Fibroblast of skin of left biceps (primary cell): ENCODE results near the gene FOXJ2.
"Not testable (repeated sequence)": the region's sequence is repeated elsewhere in the genome, so short reads cannot be mapped to it uniquely, and the experiment has no call there.

Source experiments
- DNase-seq, 2 experiments: peaks; one replicate each; pipeline ENCODE4 v3.0.0-alpha.2; 2013; ENCODE audit warnings: low read depth in 2 of 2

FOXJ2 gene

DNA sequence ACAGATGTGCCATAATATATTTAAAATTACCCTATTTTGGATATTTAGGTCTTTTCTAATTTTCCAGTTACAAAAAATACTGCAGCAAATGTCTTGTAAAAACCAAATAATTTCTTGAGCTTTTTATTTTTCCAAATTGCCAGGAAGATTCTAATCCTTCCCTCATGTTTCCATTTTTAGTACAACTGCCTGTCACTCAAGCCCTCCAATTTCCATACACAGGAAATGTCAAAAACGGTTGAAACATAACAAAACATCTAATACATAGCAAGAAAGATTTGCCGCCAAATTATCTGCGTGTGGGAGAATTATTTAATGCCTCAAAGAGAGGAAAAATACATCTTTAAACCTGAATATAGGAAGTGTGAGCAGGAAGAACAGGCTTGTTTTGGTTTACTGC, 2.3 kb upstream of the FOXJ2 start:
- no peak for DNase-seq

DNA sequence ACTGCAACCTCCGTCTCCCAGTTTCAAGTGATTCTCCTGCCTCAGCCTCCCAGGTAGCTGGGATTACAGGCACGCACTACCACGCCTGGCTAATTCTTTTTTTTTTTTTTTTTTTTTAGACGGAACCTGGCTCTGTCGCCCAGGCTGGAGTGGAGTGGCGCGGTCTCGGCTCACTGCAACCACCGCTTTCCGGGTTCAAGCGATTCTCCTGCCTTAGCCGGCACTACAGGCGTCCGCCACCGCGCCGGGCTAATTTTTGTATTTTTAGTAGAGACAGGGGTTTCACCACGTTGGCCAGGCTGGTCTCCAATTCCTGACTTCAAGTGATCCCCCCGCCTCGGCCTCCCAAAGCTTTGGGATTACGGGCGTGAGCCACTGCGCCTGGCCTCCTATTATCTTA, 1.5 kb upstream of the FOXJ2 start:
- not testable (repeated sequence) for DNase-seq

DNA sequence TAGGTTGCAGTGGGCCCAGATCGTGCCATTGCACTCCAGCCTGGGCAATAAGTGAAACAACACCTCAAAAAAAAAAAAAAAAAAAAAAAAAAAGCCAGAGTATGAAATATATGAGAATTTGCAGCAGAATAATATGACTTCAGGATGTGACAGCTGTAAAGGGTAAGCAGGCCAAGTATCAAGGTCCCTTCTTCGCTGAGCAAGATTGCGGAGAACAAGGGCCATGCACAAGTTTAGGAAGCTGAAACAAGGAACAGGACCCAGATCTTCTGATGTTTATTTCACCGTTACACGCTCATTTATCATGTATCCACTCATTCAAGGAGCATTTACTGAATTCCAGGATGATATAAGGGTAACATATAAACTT, 659 bp upstream of the FOXJ2 start:
- DNase-seq = no peak

DNA sequence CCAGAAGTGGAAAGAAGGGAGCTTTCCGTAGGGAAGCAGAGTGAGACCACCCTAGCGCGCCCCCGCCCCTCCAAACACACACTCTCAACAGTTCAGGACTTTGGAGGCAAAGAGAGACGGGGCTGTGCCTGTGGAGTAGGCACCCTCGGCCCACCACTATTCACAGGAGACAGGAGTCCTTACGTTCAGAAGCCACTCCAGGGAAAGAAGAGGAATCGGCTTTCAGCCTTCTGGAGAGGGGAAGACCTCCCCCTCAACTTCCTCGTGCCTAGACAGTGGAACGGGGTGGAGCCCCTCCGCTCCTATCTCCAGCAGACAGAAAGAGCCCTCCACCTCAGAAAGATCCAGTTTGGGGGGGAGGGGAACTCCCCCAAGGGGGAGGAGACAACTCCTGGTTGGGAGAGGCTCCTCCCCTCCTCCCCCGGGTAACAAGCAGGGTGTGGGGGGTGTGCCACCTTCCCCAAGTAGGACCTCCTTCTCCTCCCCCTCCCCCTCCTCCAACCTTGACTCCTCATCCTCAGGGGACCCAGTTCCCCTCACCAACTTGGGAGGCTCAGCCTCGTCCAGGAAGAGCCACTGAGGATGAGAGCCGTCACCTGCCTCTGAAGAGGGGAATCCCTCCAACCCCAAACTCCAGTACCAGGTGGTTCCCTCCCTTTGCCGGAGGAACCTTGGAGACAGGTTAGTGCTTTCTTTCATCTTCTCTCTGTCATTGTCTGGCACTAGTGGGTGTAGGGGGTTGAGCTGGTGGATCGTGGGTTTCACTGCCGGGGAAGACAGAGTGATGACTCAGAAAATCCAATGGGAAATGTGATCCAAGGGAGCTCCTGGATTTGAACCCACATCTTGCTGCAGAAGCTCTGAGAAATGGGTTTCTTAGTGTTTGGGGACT, 883 bp downstream of the FOXJ2 start:
- DNase-seq = no peak

DNA sequence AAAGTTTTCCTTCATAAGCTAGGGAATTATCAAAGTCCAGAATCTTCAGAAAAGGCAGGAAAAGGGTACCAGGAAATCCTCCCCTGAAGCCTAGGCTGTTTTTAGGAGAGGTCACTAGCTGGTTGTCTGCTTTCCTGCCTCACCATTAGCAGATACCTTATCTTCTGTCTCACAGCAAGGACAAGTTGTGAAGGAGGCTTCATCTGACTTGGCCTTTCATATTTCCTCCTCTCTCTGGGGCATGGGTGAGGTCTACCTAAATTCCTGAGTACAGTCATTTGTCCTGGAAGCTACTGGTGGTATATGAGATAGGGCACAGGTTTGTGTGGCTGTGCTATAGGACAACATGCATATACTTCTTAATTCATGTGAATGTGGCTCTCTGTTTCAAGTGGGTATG, 2.3 kb downstream of the FOXJ2 start:
- DNase-seq = no peak

DNA sequence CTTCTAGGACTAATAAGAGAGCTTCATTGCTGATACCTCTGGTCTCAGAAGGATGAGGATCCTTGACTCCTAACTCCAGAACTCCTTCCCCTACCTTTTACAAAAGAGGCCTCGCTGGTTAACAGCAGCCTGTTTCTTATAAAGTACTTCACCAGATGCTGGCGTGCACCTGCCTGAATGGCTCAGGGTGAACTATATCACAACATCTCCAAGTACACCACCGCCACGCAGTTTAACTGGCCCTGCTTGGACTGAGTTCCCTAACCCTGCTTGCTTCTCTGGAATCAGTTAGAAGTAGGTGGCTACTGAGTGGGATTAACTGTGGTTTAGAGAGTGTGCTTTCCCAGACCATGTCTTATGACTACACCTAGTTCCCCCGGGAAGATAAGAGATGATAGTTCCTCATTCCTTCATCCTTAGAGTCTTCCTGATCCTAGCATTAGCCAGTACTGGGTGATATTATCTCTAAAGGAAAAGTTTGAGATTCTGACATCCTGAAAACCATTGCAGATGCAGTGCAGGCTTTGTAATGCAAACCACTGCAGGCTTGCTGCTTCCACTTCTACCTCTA, 3.0 kb downstream of the FOXJ2 start:
- no peak for DNase-seq

DNA sequence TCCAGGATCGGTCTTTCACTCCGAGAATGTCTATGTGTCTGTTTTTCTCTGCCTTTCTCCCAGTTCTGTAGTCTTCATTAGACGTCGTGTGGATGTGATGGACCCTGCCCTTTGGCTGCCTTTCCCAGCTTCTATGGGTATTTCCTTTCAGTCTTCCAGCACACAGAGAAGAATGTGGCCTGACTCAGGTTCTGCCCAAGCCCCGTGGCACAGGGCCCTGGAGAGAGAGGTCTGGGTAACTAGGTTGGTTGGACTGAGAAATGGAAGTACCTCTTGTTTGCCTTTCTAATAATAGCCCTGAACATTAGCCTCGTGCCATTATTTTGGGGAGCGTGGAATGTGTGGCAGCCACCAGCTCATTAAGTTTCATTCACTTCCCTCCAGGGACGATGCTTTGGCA, 3.8 kb downstream of the FOXJ2 start:
- DNase-seq = no peak

DNA sequence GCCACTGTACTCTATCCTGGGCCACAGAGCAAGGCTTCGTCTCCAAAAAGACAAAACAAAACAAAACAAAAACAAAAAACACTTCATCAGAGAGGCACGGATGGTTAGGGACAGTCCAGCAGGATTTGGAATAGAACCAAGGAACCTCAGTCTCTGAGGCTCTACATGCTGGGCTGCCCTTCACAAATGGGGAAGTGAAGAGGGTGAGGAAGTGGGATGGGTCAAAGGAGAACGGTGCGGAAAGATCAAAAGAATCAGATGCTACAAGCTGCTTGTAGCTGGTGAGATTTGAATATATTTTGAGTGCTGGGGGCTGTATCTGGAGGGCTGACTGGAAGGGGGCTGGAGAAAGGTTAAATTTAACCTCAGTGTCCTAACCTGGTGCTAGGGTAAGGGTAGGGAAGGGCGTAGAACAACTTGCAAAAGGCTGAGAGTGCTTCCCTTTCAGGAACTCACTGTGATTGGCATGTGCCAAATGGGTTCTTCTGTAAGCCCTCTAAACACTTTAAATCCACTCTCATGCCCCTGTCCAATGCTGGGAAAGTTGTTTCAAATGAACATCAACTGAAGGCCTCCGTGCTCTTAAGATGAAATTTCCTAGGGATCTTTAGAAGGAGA, 4.6 kb downstream of the FOXJ2 start:
- no peak for DNase-seq

DNA sequence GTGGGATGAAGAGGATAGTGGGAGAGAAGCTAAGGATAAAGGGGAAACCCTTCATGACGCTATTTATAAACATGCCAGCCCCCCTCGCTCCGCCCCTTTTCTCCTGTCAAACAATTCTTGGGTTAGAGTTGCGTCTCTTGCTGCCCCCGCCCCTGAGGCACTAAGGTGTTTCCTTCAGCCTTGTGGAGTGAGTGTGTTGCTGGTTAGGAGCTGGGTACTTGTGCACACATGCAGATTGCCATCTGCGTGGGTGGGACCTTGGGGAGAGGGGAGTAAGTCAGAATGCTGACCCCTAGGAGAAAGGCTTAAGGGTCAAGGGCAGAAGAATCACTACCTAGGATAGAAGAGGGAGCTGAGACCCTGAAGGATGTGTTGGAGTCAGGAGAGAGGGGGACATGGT, 5.4 kb downstream of the FOXJ2 start:
- DNase-seq = no peak

DNA sequence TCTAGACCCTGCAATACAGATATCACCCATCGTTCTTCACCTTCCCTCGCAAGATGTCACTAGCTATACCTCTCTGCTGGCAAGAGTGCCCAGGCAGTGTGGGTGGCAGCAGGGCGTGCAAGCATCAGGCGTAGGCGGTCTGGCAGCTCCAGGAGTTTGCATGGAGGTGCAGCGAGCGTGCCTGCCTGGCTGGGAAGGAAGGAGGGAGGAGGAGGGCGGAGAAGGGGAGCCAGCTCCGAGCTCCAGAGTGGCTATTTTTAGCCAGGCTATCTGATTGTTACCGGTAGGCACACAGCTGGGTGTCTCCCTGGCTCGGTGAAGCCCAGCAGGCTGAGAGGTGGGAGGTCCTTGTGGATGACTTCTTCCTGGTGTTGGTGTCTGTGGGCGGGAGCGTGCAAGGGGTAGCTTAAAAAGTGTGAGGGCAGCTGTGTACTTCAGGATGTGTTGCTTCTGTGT, 6.2 kb downstream of the FOXJ2 start:
- no peak for DNase-seq

DNA sequence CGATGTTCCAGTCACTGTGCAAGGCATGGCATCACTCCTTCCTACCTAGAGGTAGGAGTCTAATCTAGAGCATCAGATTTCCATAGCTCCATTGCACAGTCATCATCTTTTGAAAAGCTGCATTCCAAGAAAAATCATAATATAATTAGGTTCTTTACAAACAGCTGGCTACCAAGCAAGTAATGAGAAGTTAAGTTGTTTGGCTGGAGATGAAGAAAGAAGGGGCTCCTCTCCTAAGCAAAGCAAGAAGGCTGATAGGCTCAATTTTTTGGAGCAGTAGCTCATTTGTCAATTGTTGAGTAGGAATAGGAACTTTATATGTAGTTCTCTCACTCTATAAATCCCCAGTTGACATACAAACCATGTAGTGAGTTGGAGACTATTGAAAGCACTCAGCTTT, 8.3 kb downstream of the FOXJ2 start:
- DNase-seq = no peak

DNA sequence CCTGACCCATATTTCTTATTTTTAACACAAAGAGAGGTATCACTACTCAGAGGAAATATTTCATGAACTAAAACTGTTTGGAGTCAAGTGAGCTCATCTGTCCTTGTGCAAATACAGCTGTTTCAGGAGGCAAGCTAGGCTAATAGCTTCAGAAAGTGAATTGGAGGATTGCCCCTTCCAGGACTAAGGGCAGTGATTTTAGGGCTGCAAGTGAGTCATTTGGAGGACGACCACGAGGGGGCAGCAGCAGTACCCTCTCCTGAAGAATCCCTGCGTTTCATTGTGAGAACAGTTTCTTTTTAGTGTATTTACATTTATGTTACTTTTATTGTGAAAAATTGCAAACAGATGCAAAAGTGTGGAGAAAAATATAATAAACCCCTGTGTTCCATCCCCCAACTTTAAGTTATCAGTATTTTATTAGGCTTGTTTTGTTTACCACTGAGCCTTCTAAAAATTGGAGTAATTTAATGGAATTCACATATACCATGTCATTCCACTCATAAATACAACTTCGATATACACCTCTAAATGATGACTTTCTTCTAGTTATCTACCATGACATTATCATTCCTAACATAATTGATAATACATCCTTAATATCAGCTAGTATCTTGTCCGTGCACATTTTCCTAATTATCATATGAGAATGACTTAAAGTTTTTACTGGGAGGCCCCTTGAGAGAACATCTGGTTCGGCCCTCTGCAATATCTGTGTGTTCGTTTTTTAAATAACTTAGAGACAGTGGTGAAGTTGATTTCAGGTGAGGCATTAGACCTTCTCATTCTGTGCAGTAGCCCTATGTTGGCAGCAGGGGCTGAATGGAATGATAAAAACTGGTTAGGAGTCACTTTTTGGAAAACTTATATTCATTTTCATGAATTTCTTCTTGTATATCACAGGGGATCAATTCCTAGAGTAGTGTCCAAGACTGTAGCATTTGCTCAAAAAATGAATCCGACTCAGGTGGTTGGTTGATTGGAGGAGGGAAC, 13.7 kb downstream of the FOXJ2 start:
- DNase-seq = peak in 1 of 2 experiments; percentile 33

DNA sequence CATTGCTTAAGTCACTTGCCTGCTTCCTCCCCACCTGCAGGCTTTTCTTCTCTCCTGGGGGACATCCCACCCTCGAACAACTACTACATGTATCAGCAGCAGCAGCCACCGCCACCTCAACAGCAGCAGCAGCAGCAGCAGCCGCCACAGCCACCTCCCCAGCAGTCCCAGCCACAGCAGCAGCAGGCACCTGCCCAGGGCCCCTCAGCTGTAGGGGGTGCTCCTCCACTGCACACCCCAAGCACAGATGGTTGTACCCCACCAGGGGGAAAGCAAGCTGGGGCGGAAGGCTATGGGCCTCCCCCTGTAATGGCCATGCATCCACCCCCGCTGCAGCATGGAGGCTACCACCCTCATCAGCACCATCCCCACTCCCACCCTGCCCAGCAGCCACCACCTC, 15.3 kb downstream of the FOXJ2 start:
- DNase-seq = no peak

DNA sequence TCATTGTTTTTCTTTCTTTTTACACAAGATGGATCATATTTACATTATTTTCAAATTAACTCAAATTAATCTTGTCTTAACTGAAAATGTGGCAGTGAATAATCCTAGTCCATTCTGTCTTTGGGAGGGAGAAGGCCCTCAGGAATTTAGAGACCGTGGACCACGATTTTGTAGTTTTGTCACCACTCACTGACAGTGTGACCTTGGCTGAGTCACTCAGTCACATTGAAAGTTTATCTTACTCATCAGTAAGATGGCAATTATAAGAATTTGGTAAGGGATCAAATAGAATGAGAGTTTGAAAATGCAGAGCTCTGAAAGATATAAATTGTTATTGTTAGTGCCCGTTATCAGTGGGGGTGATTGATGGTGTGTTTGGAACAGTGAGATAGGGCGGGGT, 16.4 kb downstream of the FOXJ2 start:
- no peak for DNase-seq

DNA sequence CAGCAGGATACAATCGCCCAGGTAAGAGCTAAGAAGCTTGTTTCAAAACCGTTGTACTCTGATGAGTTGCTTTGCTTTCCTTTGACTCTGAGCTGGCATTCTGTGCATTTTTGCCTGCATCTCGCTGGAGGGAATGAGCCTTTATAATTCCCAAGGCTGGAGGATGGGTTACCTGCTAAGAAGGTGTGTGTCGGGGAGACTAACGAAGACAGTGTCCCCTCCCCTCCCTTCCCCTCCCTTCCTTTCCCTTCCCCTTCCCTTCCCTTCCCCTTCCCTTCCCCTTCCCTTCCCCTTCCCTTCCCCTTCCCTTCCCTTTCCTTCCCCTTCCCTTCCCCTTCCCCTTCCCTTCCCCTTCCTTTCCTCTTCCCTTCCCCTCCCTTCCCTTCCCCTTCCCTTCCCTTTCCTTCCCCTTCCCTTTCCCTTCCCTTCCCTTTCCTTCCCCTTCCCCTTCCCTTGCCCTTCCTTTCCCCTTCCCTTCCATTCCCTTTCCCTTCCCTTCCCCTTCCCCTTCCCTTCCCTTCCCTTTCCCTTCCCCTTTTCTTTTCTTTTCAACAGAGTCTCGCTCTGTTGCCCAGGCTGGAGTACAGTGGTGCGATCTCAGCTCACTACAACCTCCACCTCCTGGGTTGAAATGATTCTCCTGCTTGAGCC, 18.2 kb downstream of the FOXJ2 start:
- no peak for DNase-seq

DNA sequence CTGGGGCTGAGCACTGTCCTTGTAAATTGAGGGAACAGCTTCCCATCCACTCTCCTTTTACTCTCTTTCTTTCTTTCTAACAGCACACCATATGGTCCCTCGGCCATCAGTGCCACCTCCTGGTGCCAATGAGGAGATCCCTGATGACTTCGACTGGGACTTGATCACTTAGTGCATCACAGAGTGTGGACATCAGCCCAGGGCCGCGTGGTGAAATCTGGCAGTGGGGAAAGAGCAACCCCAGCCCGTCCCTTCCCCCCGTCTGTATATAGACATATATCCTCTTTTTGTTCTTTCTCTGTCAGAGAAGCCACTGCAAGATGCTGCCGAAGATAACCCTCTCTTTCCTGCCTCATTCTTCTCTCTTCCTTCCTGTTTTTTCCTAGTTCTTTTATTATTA, 20.2 kb downstream of the FOXJ2 start:
- DNase-seq = no peak

DNA sequence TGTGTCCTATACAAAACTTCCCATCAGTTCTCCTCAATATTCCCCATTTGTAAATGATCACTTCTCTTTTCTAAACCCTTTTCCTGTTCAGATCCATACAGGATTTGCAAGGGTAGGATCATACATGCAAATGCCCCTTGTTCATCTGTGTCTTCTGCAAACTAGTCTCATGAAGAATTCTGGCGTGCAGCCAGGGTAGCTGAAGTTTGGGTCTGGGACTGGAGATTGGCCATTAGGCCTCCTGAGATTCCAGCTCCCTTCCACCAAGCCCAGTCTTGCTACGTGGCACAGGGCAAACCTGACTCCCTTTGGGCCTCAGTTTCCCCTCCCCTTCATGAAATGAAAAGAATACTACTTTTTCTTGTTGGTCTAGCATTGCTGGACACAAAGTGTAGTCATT, 22.3 kb downstream of the FOXJ2 start:
- no peak for DNase-seq

DNA sequence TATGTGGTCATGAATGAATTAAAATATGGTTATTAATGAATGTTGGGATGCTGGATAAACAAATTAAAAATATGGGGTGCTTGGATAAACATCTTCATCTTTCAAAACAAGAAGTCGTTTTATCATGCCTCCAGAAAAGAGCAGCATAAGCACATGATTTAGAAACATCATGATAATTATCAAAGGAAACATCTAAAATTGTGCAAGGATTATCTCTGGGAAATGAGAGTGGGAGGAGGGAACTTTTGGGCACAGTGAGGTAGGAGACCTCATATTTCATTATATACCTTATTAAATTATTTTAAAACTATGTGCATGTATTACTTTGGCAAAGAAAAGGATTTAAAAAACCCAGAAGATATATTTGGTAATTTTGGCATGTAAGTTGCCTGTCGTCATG, 24.8 kb downstream of the FOXJ2 start:
- DNase-seq = no peak

DNA sequence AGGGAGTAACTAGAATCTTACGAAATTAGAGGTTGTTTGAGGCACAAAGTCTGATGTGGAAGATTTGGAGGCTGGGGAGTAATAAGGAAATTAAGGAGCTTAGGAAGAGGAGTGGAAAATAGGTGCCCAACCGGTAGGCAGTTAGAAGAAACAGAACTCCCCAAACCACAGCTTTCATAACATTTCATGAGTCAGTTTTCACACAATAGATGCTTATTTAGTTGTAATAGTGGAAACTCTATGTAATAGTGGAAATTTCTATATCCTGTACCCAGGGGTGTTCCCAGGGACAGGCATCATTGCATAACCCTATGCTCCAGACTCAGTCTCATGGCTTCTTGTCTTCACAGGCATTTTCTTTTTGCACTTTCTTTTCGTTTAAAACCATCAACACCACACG, 25.3 kb downstream of the FOXJ2 start:
- DNase-seq = no peak

DNA sequence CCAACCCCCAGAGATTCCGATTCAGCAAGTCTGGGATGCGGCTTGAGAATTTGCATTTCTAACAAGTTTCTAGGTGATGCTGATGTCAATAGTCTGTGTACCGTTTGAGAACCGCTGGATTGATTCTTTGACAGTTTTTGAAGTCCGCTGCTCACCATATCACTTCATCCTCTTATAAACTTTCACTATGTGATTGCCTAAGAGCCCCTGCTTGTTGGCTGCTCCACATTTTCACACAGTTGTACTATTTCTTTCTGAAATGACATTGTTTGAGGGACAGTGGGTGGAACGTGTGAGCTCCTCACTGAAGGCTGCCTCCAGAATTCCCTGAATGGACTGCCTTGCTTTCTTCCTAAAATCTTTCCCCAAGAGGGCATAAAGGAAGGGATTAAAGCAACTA, 26.0 kb downstream of the FOXJ2 start:
- no peak for DNase-seq

DNA sequence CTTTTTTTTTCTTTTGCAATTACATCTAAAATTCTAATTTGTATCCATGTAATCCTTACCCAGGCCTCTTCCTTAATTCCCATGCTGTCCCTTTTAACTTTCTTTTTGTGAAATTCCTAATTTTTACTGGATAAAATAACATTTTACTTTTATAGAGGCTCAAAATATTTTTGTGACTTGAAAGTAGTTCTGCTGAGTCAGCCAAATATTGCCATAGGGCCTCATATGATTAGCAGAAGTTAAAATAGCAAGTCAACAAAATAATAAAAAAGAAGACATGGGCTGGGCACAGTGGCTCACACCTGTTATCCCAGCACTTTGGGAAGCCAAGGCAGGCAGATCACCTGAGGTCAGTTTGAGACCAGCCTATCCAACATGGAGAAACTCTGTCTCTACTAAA, 31.6 kb downstream of the FOXJ2 start:
- no peak for DNase-seq
